ENCODE results near the gene CCDC154.

CCDC154 gene

GRCh38 chr16:1403036-1403435 is 41.3 kb downstream of the CCDC154 start:
- Histone ChIP-seq H3K27me3 (replicated peaks) (no peaks in the 10 kb centered on the region), H3K4me3 (ENCODE audit: low read depth, low read length) (no peak overlapping the region), H3K36me3 (replicated peaks) (no peaks in the 10 kb centered on the region), H3K27ac (no peak overlapping the region)
- DNase-seq = no peak
- no peak for TF ChIP-seq CTCF (IDR thresholded peaks at IDR 0.05; ENCODE audit: low read depth, low read length, missing control alignments)
- in situ Hi-C loops (cut with HindIII; ENCODE audit: low pct_ligation_motif_present, low sequenced_read_pairs) = no loop called here

GRCh38 chr16:1401758-1402154 is 42.6 kb downstream of the CCDC154 start:
- Histone ChIP-seq H3K4me3 (ENCODE audit: low read depth, low read length) (no peak overlapping the region), H3K36me3 (replicated peaks) (no peaks in the 10 kb centered on the region), H3K27ac (no peak overlapping the region), H3K27me3 (replicated peaks) (no peaks in the 10 kb centered on the region)
- no peak for DNase-seq
- no peak for TF ChIP-seq CTCF (IDR thresholded peaks at IDR 0.05; ENCODE audit: low read depth, low read length, missing control alignments)
- in situ Hi-C loops (cut with HindIII; ENCODE audit: low pct_ligation_motif_present, low sequenced_read_pairs) = no loop called here

GRCh38 chr16:1401061-1401757 is 43.1 kb downstream of the CCDC154 start:
- H3K36me3 ChIP-seq (replicated peaks) = no peaks in the 10 kb centered on the region
- in situ Hi-C loops (cut with HindIII; ENCODE audit: low pct_ligation_motif_present, low sequenced_read_pairs) = no loop called here
- H3K27me3 ChIP-seq (replicated peaks) = no peaks in the 10 kb centered on the region

GRCh38 chr16:1398826-1399581 is 45.4 kb downstream of the CCDC154 start:
- TF ChIP-seq CTCF (IDR thresholded peaks at IDR 0.05; ENCODE audit: low read depth, low read length, missing control alignments) = no peak
- H3K27ac ChIP-seq = no peak overlapping the region
- no peak for DNase-seq
- in situ Hi-C loops (cut with HindIII; ENCODE audit: low pct_ligation_motif_present, low sequenced_read_pairs) = no loop called here
- H3K27me3 ChIP-seq (replicated peaks) = no peaks in the 10 kb centered on the region
- H3K4me3 ChIP-seq (ENCODE audit: low read depth, low read length) = no peak overlapping the region
- H3K36me3 ChIP-seq (replicated peaks) = no peaks in the 10 kb centered on the region

More at GRCh38 chr16:1401061-1401757, 43.1 kb downstream of the CCDC154 start:
- Histone ChIP-seq H3K4me3 (ENCODE audit: low read depth, low read length) (no peak overlapping the region), H3K27ac (no peak overlapping the region)
- DNase-seq = no peak
- no peak for TF ChIP-seq CTCF (IDR thresholded peaks at IDR 0.05; ENCODE audit: low read depth, low read length, missing control alignments)

- no peak for DNase-seq
- Histone ChIP-seq H3K27ac (no peak overlapping the region), H3K4me3 (ENCODE audit: low read depth, low read length) (no peak overlapping the region), H3K27me3 (replicated peaks) (no peaks in the 10 kb centered on the region), H3K36me3 (replicated peaks) (no peaks in the 10 kb centered on the region)
- TF ChIP-seq CTCF (IDR thresholded peaks at IDR 0.05; ENCODE audit: low read depth, low read length, missing control alignments) = no peak
- in situ Hi-C loops (cut with HindIII; ENCODE audit: low pct_ligation_motif_present, low sequenced_read_pairs) = no loop called here
Measured at GRCh38 chr16:1398351-1398750, 46.0 kb downstream of the CCDC154 start.
